Lower leg skin (tissue), 4 donors: ENCODE data around the gene SLFN12. TPM values are rescaled to one million over a fixed set of nuclear protein-coding genes. Genes with fewer than 3 reads are reported as not detected.

Experiments
- DNase-seq, 2 donors: peaks; one replicate each; pipeline ENCODE4 v3.0.0-alpha.2; 2019; ENCODE audit warnings: low spot score in 2 of 2
- H3K4me3 ChIP-seq: fragments of 200-600 bp; sonication (generic); 2 replicates; pipeline ENCODE4 v1.5.1; 2017; ENCODE audit warnings: mild to moderate bottlenecking, low read depth; ENCODE audit not compliant: poor library complexity, severe bottlenecking
- CTCF ChIP-seq, 3 donors: fragments of 450-650 bp; IDR thresholded peaks; one replicate each; pipeline ENCODE4 v1.5.1; 2016; ENCODE audit warnings: antibody characterized with exemption in 3 of 3, mild to moderate bottlenecking in 3 of 3, moderate library complexity in 2 of 3
- POLR2A ChIP-seq, 2 donors: fragments of 450-650 bp; IDR thresholded peaks; one replicate each; pipeline ENCODE4 v1.6.1; 2016 to 2017; ENCODE audit warnings: antibody characterized with exemption in 2 of 2, mild to moderate bottlenecking in 1 of 2, moderate library complexity in 1 of 2
- WGBS, 2 donors: methylation state at CpG; one replicate each; pipeline ENCODE4 v1.1.5; 2018; 5-methylcytosine and 5-hydroxymethylcytosine counted together
- intact Hi-C: fragments of 100-400 bp; cut with DNase I; formaldehyde crosslinking; loops from one replicate; pipeline ENCODE4 v1.15.0; 2023; ENCODE audit warnings: low total_unique reads
- total RNA-seq, 4 donors: library from RNA; depleted of rRNA; stranded (reverse); fragments of >200 nt; gene quantifications; one replicate each; pipeline ENCODE4 v1.1.0, GENCODE V29; 2016

SLFN12 gene
- total RNA-seq, result 1 to 10 TPM; 1.2 to 2.5 (median 1.9) TPM

GRCh38 chr17:35432176-35433074 is at the start of gene SLFN12:
SLFN12 (minus strand) TSS chr17:35432500; CDS start chr17:35423028, 9,472 bp downstream.
- WGBS, 2 donors, result 19 to 25% methylated on average over 22 of the region's 22 CpGs
- H3K4me3 ChIP-seq, result peak within 1 kb of the TSS; percentile 52
- intact Hi-C loops, result no loop called here
- peak; percentile 65 to 87 for DNase-seq
- TF ChIP-seq CTCF (IDR thresholded peaks at IDR 0.05), result no peak
- no peak for TF ChIP-seq POLR2A (IDR thresholded peaks at IDR 0.05)

GRCh38 chr17:35479271-35479670 is 47.0 kb upstream of the SLFN12 start:
- DNase-seq, result no peak
- 75 to 76% methylated on average over 5 of the region's 5 CpGs for WGBS, 2 donors
- TF ChIP-seq CTCF (IDR thresholded peaks at IDR 0.05) (no peak), POLR2A (IDR thresholded peaks at IDR 0.05) (no peak)
- intact Hi-C loops, result no loop called here
- no peak overlapping the region for H3K4me3 ChIP-seq

- no peak overlapping the region for H3K4me3 ChIP-seq
- intact Hi-C loops, result no loop called here
- WGBS, 2 donors, result 70 to 78% methylated on average over 5 of the region's 5 CpGs
- TF ChIP-seq CTCF (IDR thresholded peaks at IDR 0.05) (no peak), POLR2A (IDR thresholded peaks at IDR 0.05) (no peak)
- DNase-seq, result no peak
Measured at GRCh38 chr17:35477248-35477647, 44.9 kb upstream of the SLFN12 start.

GRCh38 chr17:35476283-35476820 is 44.1 kb upstream of the SLFN12 start:
- DNase-seq, result no peak
- no peak overlapping the region for H3K4me3 ChIP-seq
- intact Hi-C loops, result no loop called here
- no peak for TF ChIP-seq POLR2A (IDR thresholded peaks at IDR 0.05)
- 66 to 70% methylated on average over 2 of the region's 2 CpGs for WGBS, 2 donors

- no peak for DNase-seq
- intact Hi-C loops, result no loop called here
- H3K4me3 ChIP-seq, result no peak overlapping the region
- WGBS, 2 donors, result 56 to 70% methylated on average over 4 of the region's 4 CpGs
- TF ChIP-seq CTCF (IDR thresholded peaks at IDR 0.05) (no peak), POLR2A (IDR thresholded peaks at IDR 0.05) (no peak)
Measured at GRCh38 chr17:35468475-35468874, 36.2 kb upstream of the SLFN12 start.

- no peak for TF ChIP-seq CTCF (IDR thresholded peaks at IDR 0.05)
- intact Hi-C loops, result no loop called here
- no peak for DNase-seq
- WGBS, 2 donors, result 87 to 92% methylated on average over 4 of the region's 4 CpGs
- no peak overlapping the region for H3K4me3 ChIP-seq
Measured at GRCh38 chr17:35467824-35468223, 35.5 kb upstream of the SLFN12 start.
